Measurements from ENCODE around the gene ANKRD13D.

The ANKRD13D gene

DNA sequence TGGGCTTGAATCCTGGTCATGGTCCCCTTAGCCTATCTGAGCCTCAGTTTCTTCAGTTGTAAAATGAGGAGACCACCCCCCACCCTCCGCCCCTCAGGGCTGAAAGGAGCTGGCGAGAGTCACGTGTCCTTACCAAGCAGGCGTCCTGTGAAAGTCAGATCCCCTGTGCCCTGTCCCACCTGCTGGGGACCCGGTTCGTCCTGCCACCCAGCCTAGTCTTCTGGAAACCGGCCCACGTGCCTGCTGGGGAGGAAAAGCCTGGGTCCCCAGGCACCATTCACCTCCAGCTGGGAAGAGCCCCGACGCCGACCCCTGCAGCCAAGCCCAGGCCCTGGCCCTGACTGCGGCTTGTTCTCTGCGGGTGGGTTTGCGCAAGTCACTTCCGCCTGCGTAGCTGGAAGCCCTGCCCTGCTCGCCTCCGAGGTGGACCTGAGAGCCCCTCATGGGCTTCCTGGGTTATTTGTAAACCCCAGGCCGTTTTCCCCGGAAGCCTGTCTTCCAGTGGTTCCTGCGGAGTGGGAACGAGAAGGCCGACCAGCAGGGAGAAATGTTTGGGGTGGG, 13.5 kb downstream of the ANKRD13D start:
- DNase-seq (ENCODE audit: low read depth in 2 of 3, low spot score in 2 of 3) = no peak

DNA sequence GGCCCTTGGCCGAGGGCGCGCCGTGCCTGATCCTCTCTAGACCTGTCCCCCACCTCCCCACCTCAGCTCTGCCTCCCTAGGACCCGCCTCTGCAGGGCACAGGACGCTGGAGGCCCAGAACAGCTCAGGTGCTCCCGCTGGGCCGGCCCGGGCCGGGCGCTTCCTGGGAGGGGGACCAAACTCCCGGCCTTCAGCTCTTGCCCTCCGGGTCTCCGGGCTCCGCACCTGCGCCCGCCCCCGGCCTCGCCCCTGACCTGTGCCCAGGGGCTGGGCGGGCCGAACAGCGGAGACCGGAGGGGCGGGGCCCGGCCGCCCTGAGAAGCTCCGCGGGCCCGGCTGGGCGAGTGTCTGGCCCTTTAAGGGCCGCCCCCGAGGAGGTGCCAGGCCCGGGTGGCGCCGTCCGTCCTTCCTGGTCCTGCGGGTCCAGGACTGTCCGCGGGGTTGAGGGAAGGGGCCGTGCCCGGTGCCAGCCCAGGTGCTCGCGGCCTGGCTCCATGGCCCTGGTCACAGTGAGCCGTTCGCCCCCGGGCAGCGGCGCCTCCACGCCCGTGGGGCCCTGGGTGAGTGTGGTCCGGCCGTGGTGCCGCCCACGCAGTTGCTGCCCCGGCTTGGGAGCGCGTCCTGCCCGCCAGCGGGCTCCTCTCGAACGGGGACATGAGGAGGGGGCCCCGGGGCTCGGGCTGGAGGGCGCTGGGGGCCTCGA, 14.2 kb downstream of the ANKRD13D start, which contains the start of gene SSH3:
SSH3 (plus strand) TSS at position 399 of the 703 bp plus-strand sequence; CDS start at position 495, 96 bp downstream.
- peak in 1 of 3 experiments; percentile 34 for DNase-seq (ENCODE audit: low read depth in 2 of 3, low spot score in 2 of 3)

- DNase-seq (ENCODE audit: low read depth in 2 of 3, low spot score in 2 of 3) = no peak
Observed at GRCh38 chr11:67303835-67304411, 14.8 kb downstream of the ANKRD13D start.

DNA sequence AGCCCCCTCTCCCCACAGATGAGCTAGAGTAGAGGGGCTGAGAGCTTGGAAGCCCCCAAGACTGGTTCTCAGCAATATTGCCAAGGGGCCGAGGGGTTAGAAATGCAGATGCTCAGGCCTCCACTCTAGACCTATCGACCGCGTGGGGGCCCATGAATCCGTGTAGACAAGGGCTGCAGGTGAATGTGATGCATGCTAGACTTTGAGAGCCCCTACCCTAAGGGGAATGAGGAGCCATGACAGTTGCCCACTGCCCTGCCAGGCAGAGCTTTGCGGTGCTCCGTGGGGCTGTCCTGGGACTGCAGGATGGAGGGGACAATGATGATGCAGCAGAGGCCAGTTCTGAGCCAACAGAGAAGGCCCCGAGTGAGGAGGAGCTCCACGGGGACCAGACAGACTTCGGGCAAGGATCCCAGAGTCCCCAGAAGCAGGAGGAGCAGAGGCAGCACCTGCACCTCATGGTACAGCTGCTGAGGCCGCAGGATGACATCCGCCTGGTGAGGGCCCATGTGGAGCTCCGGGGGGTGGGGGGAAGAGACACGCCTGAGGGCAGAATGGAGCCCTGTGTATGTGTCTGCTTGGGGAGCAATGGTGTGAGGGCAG, 15.5 kb downstream of the ANKRD13D start:
- DNase-seq (ENCODE audit: low read depth in 2 of 3, low spot score in 2 of 3) = no peak

DNA sequence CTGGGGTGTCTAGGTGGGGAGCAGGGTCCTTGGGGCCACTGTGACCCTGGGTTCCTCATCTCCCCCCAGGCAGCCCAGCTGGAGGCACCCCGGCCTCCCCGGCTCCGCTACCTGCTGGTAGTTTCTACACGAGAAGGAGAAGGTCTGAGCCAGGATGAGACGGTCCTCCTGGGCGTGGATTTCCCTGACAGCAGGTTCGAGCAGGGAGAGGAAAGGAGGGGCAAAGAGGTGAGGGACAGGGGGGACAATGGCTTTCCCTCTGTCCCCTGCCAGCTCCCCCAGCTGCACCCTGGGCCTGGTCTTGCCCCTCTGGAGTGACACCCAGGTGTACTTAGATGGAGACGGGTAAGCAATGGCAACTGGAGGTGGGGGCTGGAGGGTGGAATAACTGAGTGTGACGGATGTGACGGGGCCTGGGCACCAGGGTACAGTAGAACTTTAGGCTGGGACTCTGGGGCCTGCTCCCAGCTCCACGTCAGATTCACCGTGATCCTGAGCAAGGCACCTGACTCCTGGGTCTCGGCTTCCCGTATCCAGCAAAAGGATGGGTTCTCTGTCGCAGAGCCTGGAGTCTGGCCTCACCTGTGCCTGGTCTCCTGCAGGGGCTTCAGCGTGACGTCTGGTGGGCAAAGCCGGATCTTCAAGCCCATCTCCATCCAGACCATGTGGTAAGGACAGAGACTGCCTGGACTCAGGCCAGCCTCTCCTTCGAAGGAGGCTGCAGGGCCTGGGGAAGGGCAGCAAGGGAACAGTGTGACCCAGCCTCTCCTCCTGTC, 17.9 kb downstream of the ANKRD13D start:
- no peak for DNase-seq (ENCODE audit: low read depth in 2 of 3, low spot score in 2 of 3)

DNA sequence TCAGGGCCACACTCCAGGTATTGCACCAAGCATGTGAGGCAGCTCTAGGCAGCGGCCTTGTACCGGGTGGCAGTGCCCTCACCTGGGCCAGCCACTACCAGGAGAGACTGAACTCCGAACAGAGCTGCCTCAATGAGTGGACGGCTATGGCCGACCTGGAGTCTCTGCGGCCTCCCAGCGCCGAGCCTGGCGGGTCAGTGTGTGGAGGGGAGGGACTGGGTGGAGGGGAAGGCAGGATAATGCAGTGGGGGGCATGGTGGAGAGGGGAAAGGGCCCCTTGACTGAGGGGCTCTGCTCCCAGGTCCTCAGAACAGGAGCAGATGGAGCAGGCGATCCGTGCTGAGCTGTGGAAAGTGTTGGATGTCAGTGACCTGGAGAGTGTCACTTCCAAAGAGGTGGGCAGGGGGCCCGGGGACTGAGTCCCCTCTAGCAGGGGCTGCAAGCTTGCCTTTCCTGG, 18.5 kb downstream of the ANKRD13D start:
- DNase-seq (ENCODE audit: low read depth in 2 of 3, low spot score in 2 of 3) = no peak

DNA sequence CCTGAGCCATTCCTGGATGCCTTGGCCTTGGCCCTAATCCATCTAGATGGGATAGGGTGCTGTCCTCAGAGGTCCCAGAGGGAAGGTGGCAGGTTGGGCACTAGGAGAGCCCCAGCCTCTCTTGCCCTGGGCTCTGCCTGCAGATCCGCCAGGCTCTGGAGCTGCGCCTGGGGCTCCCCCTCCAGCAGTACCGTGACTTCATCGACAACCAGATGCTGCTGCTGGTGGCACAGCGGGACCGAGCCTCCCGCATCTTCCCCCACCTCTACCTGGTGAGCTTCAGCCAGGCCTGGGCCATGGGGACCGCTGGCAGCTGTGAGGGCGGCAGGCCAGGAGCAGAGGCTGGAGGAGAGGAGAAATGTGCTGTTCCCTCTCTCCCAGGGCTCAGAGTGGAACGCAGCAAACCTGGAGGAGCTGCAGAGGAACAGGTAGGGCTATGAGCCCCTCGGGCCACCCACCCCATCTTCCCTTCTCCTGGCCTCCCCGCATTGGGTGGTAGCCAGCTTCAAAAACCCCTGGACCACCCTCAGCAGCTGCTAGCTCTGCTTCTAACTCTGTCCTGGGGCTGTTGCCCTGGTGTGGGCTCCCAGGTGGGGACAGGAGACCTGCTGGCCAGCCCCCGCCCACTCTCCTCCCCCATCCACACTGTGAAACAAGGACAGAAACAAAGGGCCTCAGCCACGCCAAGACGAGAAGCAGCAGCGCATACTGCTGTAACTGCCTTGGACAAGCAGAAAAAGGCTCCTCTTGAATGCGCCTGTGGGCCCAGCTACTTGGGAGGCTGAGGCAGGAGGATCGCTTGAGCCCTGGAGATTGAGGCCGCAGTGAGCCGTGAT, 19.1 kb downstream of the ANKRD13D start:
- DNase-seq (ENCODE audit: low read depth in 2 of 3, low spot score in 2 of 3) = no peak

- no peak for DNase-seq (ENCODE audit: low read depth in 2 of 3, low spot score in 2 of 3)
Observed at GRCh38 chr11:67309166-67309565, 20.1 kb downstream of the ANKRD13D start.

- DNase-seq (ENCODE audit: low read depth in 2 of 3, low spot score in 2 of 3) = no peak
Observed at GRCh38 chr11:67309661-67310061, 20.6 kb downstream of the ANKRD13D start.

- DNase-seq (ENCODE audit: low read depth in 2 of 3, low spot score in 2 of 3) = no peak
Observed at GRCh38 chr11:67310246-67311050, 21.3 kb downstream of the ANKRD13D start.

DNA sequence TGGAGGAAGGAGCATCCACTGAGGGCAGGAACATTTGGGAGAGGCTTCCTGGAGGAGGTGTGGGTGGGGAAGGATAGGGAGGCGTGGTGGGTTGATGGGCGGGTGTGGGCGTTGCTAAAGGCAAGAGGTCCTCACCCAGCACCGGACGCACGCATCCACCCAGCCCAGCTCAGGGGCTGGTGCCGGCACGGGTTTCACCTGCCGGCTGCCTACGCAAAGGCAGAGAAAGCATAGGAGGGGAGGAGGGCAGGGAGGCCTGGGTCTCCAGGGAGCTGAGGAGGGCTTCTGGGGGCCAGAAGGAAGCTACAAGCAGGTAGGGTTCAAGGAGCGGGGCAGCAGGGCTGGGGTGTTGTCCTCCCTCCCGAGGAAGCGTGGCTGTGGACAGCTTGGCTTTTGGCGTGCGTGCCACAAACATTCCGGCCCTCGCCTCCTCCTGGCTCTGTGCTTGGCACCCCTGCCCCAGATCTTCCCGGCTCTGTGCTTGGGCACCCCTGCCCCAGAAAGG, 22.0 kb downstream of the ANKRD13D start:
- no peak for DNase-seq (ENCODE audit: low read depth in 2 of 3, low spot score in 2 of 3)

DNA sequence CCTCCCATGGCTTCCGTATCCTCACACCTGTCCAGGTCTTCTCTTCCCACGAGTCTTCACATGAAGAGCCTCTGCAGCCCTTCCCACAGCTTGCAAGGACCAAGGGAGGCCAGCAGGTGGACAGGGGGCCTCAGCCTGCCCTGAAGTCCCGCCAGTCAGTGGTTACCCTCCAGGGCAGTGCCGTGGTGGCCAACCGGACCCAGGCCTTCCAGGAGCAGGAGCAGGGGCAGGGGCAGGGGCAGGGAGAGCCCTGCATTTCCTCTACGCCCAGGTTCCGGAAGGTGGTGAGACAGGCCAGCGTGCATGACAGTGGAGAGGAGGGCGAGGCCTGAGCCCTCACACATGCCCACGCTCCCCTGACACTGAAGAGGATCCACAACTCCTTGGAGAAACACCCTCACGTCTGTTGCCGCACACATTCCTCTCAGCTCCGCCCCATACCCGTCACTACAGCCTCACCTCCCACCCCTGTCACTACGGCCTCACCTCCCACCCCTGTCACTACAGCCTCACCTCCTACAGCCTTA, 22.5 kb downstream of the ANKRD13D start:
- DNase-seq (ENCODE audit: low read depth in 2 of 3, low spot score in 2 of 3) = no peak

- DNase-seq (ENCODE audit: low read depth in 2 of 3, low spot score in 2 of 3) = no peak
Observed at GRCh38 chr11:67312187-67313021, 23.3 kb downstream of the ANKRD13D start.

- DNase-seq (ENCODE audit: low read depth in 2 of 3, low spot score in 2 of 3) = no peak
Observed at GRCh38 chr11:67313125-67313890, 24.2 kb downstream of the ANKRD13D start.

DNA sequence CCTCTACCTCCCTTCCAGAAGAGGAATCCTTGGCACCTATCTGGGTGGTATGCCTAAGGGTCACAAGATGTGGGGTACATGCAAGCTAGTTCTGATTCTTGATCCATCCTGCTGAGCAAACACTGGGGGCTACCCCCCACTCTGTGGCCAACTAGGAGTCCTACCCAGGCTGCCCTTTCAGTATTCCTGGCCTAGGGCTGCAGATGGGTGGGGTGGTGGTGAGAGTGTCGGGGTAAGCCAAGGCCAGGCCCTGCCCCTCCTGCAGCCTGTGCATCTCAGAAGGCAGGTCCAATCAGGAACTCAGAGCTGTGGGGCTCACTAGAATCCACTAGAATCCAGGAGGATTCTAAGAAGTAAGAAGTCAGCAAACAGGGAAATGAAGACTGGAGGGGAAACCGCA, 25.1 kb downstream of the ANKRD13D start:
- no peak for DNase-seq (ENCODE audit: low read depth in 2 of 3, low spot score in 2 of 3)

DNA sequence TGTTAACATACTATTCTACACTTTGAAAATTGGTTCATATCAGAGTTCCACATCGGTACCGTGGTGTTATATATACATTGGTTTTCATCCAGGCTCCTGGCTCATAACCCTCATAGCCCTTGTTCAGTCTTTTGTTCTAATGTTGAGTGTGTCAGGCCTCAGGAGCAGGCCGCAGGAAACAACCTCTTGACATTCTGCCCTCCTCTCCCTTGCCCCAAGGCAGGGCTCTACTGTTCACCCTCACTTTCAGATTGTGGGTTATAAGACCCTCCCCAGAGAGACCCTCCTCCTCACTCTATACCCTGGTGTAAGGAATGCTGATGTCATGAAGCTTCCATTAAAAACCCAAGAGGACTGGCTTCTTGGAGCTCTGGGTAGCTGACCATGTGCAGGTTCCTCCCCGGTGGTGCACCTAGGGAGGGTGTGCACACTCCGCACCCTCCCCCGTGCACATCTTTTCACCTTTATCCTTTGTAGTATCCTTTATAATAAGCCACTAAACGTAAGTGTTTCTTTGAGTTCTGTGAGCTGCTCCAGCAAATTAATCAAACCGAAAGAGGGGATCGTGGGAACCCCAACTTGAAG, 26.3 kb downstream of the ANKRD13D start:
- DNase-seq (ENCODE audit: low read depth in 2 of 3, low spot score in 2 of 3) = no peak

- DNase-seq (ENCODE audit: low read depth in 2 of 3, low spot score in 2 of 3) = no peak
Observed at GRCh38 chr11:67316882-67317204, 27.7 kb downstream of the ANKRD13D start.

Measured in activated CD8-positive, alpha-beta memory T cell treated with anti-CD3 and anti-CD28 coated beads for 48 hours (primary cell).